Transverse colon (tissue), 4 donors: ENCODE measurements around the gene TFCP2L1. TPM values are rescaled to one million over a fixed set of nuclear protein-coding genes. Genes with fewer than 3 reads are reported as not detected.

ENCODE experiments used
- DNase-seq: peaks from one replicate; pipeline ENCODE4 v3.0.0-alpha.2; 2019
- H3K27ac ChIP-seq, 4 donors: fragments of 200-600 bp; sonication (generic); 2 replicates each; pipeline ENCODE4 v1.5.1; 2016 to 2018; ENCODE audit warnings: inconsistent platforms in 4 of 4
- H3K27me3 ChIP-seq: fragments of 200-600 bp; sonication (generic); 2 replicates; pipeline ENCODE4 v1.5.1; 2017; ENCODE audit warnings: inconsistent platforms
- H3K36me3 ChIP-seq, 4 donors: fragments of 200-600 bp; sonication (generic); 2 replicates each; pipeline ENCODE4 v1.5.1; 2017 to 2019; ENCODE audit warnings: inconsistent platforms in 4 of 4
- H3K4me1 ChIP-seq, 4 donors: fragments of 200-600 bp; sonication (generic); 2 replicates each; pipeline ENCODE4 v1.5.1; 2017 to 2020; ENCODE audit warnings: inconsistent platforms in 4 of 4
- H3K4me3 ChIP-seq, 4 donors: fragments of 200-600 bp; sonication (generic); 1 replicate in 1 of 4; 2 replicates in 3 of 4; pipeline versions ENCODE4 v1.5.1 to v1.6.1; 2017 to 2019; ENCODE audit warnings: inconsistent platforms in 4 of 4
- H3K9me3 ChIP-seq, 2 donors: fragments of 200-600 bp; sonication (generic); 2 replicates each; pipeline ENCODE4 v1.5.1; 2017 to 2019; ENCODE audit warnings: inconsistent platforms in 2 of 2
- EP300 ChIP-seq: sonication (generic); formaldehyde crosslinking; IDR thresholded peaks from one replicate; pipeline ENCODE4 v1.6.1; 2017; ENCODE audit warnings: antibody characterized with exemption, low read depth
- POLR2A ChIP-seq: fragments of 450-650 bp; IDR thresholded peaks from one replicate; pipeline ENCODE4 v1.6.1; 2016; ENCODE audit warnings: antibody characterized with exemption, mild to moderate bottlenecking, moderate library complexity
- POLR2AphosphoS5 ChIP-seq, 3 donors: sonication (generic); formaldehyde crosslinking; IDR thresholded peaks; one replicate each; pipeline ENCODE4 v1.6.1; 2016; ENCODE audit warnings: antibody characterized with exemption in 3 of 3
- WGBS, 2 donors: methylation state at CpG; one replicate each; pipeline ENCODE4 v1.1.5; 2018; ENCODE audit warnings: low coverage in 1 of 2; 5-methylcytosine and 5-hydroxymethylcytosine counted together
- in situ Hi-C, 4 donors: fragments of 200-750 bp; cut with MboI; loops; one replicate each; pipeline versions ENCODE4 v1.15.0 to v1.15.1; 2017; ENCODE audit warnings: low sequenced_read_pairs in 3 of 4, low pct_ligation_motif_present in 1 of 4, low pct_unique_long_range_greater_than_20kb in 1 of 4
- intact Hi-C: fragments of 100-400 bp; cut with DNase I; formaldehyde crosslinking; loops from one replicate; pipeline ENCODE4 v1.15.1; 2023; ENCODE audit warnings: low total_unique reads
- total RNA-seq, 4 donors: library from RNA; depleted of rRNA; stranded (reverse); fragments of >200 nt; gene quantifications; one replicate each; pipeline ENCODE4 v1.1.0, GENCODE V29; 2016
- TF ChIP-seq, protein P1 (sequence below), 5 experiments: fragments of 200-600 bp in 3 of 5; fragments of 450-650 bp in 2 of 5; sonication (generic) in 3 of 5; IDR thresholded peaks; 1 replicate in 2 of 5; 2 replicates in 3 of 5; pipeline ENCODE4 v1.5.1; 2016 to 2017; ENCODE audit warnings: antibody characterized with exemption in 5 of 5, inconsistent platforms in 3 of 5, mild to moderate bottlenecking in 2 of 5, moderate library complexity in 1 of 5

The TFCP2L1 gene
- total RNA-seq, 4 donors from 2014 or later: 52.7 to 167 (median 146) TPM

DNA sequence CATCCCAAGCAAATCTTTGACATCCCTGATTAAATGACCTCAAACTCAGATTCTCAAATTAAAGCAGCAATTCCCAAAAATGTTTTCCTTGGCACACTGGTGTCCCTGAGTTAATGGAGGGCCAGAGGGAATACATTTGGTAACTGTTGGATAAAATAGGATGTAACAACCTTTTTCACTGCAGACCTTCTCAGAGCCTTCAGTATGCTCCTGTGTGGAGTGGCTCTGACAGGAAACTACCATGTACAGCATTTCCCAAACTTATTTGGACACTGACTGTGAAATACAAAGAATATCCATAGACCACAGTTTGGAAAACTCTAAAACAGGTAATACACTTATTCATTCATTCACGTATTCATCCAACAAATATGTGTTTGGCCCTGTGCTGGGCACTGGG lies 91.8 kb downstream of the TFCP2L1 start:
- no peak overlapping the region for H3K4me3 ChIP-seq
- in situ Hi-C loops (no loop called here), intact Hi-C loops (no loop called here)
- no peaks in the 10 kb centered on the region for H3K27me3 ChIP-seq
- no peak overlapping the region for H3K27ac ChIP-seq
- H3K4me1 ChIP-seq: peaks cover 8 to 20% (median 14%) of the 10 kb centered on the region in 4 donors
- no peaks in the 10 kb centered on the region for H3K36me3 ChIP-seq
- H3K9me3 ChIP-seq: no peaks in the 10 kb centered on the region
- no peak for DNase-seq
- TF ChIP-seq POLR2A: no peak
- TF ChIP-seq POLR2AphosphoS5 (IDR thresholded peaks at IDR 0.05): no peak
- TF ChIP-seq EP300: no peak
- TF ChIP-seq, protein P1, sequence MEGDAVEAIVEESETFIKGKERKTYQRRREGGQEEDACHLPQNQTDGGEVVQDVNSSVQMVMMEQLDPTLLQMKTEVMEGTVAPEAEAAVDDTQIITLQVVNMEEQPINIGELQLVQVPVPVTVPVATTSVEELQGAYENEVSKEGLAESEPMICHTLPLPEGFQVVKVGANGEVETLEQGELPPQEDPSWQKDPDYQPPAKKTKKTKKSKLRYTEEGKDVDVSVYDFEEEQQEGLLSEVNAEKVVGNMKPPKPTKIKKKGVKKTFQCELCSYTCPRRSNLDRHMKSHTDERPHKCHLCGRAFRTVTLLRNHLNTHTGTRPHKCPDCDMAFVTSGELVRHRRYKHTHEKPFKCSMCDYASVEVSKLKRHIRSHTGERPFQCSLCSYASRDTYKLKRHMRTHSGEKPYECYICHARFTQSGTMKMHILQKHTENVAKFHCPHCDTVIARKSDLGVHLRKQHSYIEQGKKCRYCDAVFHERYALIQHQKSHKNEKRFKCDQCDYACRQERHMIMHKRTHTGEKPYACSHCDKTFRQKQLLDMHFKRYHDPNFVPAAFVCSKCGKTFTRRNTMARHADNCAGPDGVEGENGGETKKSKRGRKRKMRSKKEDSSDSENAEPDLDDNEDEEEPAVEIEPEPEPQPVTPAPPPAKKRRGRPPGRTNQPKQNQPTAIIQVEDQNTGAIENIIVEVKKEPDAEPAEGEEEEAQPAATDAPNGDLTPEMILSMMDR (IDR thresholded peaks at IDR 0.05): no peak
- 78 to 100% methylated on average over 1 of the region's 1 CpG for WGBS, 2 donors

- Histone ChIP-seq H3K4me3 (no peak overlapping the region), H3K27me3 (no peaks in the 10 kb centered on the region), H3K36me3 (no peaks in the 10 kb centered on the region), H3K27ac (no peak overlapping the region), H3K4me1 (peaks cover 5 to 14% (median 10%) of the 10 kb centered on the region in 4 donors), H3K9me3 (no peaks in the 10 kb centered on the region)
- WGBS, 2 donors: 67% methylated on average over 8 of the region's 8 CpGs; no CpG with 5 or more reads in 1 of the 2 donors
- intact Hi-C loops (no loop called here), in situ Hi-C loops (no loop called here)
- no peak for DNase-seq
- TF ChIP-seq POLR2AphosphoS5 (IDR thresholded peaks at IDR 0.05) (no peak), EP300 (no peak)
- TF ChIP-seq, protein P1 (IDR thresholded peaks at IDR 0.05): no peak
These were observed 92.4 kb downstream of the TFCP2L1 start for GRCh38 chr2:121192576-121192975.

- in situ Hi-C loops (no loop called here), intact Hi-C loops (no loop called here)
- TF ChIP-seq, protein P1 (IDR thresholded peaks at IDR 0.05): no peak
- 85 to 88% methylated on average over 13 to 24 of the region's 25 CpGs for WGBS, 2 donors
- H3K27ac ChIP-seq: no peak overlapping the region
- DNase-seq: no peak
- no peaks in the 10 kb centered on the region for H3K9me3 ChIP-seq
- H3K4me1 ChIP-seq: peaks cover under 1 to 5% (median 2%) of the 10 kb centered on the region in 4 donors
- H3K4me3 ChIP-seq: no peak overlapping the region
- H3K36me3 ChIP-seq: no peaks in the 10 kb centered on the region
- no peaks in the 10 kb centered on the region for H3K27me3 ChIP-seq
These were observed 93.5 kb downstream of the TFCP2L1 start for GRCh38 chr2:121191191-121192170.

- no peak for DNase-seq
- TF ChIP-seq POLR2A: no peak
- no peak for TF ChIP-seq EP300
- no peak for TF ChIP-seq POLR2AphosphoS5 (IDR thresholded peaks at IDR 0.05)
- TF ChIP-seq, protein P1 (IDR thresholded peaks at IDR 0.05): no peak
- WGBS, 2 donors: 33 to 58% methylated on average over 1 to 7 of the region's 7 CpGs
These were observed 95.2 kb downstream of the TFCP2L1 start for GRCh38 chr2:121189661-121190381.

More at GRCh38 chr2:121189661-121190381, 95.2 kb downstream of the TFCP2L1 start:
- in situ Hi-C loops: no loop called here
- H3K27me3 ChIP-seq: no peaks in the 10 kb centered on the region
- H3K27ac ChIP-seq: no peak overlapping the region
- intact Hi-C loops: no loop called here
- no peak overlapping the region for H3K4me3 ChIP-seq
- H3K4me1 ChIP-seq: no peaks in the 10 kb centered on the region
- H3K9me3 ChIP-seq: no peaks in the 10 kb centered on the region
- no peaks in the 10 kb centered on the region for H3K36me3 ChIP-seq
